ENCODE data around the gene PCSK5.

Gene PCSK5

GRCh38 chr9:75976549-75976948 lies 86.1 kb downstream of the PCSK5 start:
- DNase-seq (ENCODE audit: extremely low read depth, low read depth), result no peak
- TF ChIP-seq CTCF (IDR thresholded peaks at IDR 0.05; ENCODE audit: low read depth, low read length, missing control alignments), result no peak
- H3K4me3 ChIP-seq (replicated peaks; ENCODE audit: low read depth, low read length), result no peak overlapping the region

DNA sequence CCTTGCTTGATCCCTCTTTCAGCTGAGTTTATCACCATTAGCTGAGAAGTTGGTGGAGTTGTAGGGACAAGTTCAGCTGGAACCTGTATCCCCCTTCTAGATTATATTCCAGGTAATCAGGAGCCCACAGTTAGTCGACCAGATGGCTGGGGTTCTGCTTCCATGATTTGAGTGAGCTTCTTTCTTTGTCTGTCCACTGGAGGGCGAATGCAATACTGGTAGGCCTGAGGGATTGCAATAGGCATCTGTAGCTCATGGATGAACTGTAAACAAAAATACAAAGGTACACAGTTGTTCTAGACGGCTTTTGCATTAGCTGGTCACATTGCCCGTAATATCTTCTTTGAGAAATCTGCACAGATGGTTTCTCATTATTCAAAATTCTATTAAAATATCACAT lies 88.9 kb downstream of the PCSK5 start:
- TF ChIP-seq CTCF (IDR thresholded peaks at IDR 0.05; ENCODE audit: low read depth, low read length, missing control alignments), result peak; percentile 50
- no peak overlapping the region for H3K4me3 ChIP-seq (replicated peaks; ENCODE audit: low read depth, low read length)
- peak; percentile 6 for DNase-seq (ENCODE audit: extremely low read depth, low read depth)

DNA sequence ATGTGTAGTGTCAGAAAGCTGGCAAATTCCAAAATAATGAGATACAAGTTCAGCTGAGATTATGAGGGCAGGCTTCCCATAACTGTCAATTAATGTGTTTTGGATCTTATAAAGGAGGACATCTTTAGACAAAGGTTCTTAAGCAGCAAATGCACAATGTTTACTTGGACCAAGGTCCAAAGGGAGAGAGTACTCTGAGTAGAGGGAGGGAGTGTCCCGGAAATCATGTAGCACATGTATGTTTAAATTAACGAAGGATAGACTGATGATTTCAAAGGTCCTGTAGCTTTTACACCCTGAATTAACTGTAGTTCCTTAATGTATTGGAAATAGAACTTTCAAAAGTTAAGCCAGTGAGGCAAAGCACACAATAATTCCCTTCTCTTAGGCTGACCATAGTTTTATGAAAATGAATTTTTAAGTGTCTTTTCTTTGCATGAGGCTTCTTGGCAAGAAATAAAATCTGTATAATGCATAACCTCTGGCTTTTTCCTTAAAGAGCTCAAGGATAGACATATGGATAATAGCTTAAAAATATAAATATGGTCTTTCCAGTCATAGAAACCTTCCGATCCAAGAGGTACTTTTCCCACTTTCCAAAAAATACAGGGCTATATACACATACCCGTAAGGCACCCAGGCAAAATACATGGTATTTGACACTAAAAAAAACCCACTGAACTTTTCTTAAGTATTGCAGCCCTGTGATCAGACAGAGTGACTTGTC lies 93.0 kb downstream of the PCSK5 start:
- H3K4me3 ChIP-seq (replicated peaks; ENCODE audit: low read depth, low read length), result no peak overlapping the region
- TF ChIP-seq CTCF (IDR thresholded peaks at IDR 0.05; ENCODE audit: low read depth, low read length, missing control alignments), result no peak
- DNase-seq (ENCODE audit: extremely low read depth, low read depth), result no peak

GRCh38 chr9:75985515-75985914 lies 95.0 kb downstream of the PCSK5 start:
- DNase-seq (ENCODE audit: extremely low read depth, low read depth), result no peak
- TF ChIP-seq CTCF (IDR thresholded peaks at IDR 0.05; ENCODE audit: low read depth, low read length, missing control alignments), result no peak

DNA sequence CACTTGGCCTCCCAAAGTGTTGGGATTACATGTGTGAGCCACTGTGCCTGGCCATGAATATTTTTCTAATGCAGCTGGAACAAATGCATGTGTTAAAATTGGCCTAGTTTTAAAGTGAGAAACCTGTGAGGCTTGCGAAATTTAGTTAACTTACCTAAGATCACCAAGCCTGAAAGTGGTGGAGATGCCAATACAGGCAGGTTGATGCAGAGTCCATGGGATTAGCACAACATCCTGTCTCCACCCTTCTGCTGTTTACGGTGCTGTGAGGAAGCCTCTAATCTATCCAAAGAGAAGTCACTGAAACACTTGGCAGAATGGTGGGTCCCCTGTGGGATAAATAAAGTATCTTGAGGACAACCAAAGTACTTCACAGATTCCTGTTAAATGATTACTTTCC lies 98.2 kb downstream of the PCSK5 start:
- no peak overlapping the region for H3K4me3 ChIP-seq (replicated peaks; ENCODE audit: low read depth, low read length)
- DNase-seq (ENCODE audit: extremely low read depth, low read depth), result no peak
- no peak for TF ChIP-seq CTCF (IDR thresholded peaks at IDR 0.05; ENCODE audit: low read depth, low read length, missing control alignments)

More at GRCh38 chr9:75985515-75985914, 95.0 kb downstream of the PCSK5 start:
- no peak overlapping the region for H3K4me3 ChIP-seq (replicated peaks; ENCODE audit: low read depth, low read length)

DNA sequence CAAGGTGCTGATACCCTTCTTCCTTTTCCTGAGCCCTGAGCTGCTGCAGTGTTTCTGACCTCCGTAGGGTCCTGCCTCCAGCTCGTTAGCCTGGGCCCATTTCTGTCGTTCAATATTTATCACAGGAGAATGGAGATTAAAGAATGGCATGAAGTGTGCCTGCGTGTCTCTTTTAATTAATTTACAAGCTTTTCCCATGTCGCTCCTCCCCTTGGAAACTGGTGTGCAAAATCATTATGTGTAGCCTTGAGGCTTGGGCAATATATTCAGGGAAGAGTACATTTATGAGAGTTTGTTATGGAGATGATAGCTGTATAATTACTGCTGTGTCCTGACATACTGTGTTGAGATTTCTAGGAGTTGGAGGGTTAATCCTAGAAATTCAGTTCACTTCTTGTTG lies 99.7 kb downstream of the PCSK5 start:
- no peak overlapping the region for H3K4me3 ChIP-seq (replicated peaks; ENCODE audit: low read depth, low read length)
- no peak for TF ChIP-seq CTCF (IDR thresholded peaks at IDR 0.05; ENCODE audit: low read depth, low read length, missing control alignments)
- DNase-seq (ENCODE audit: extremely low read depth, low read depth), result no peak

All from HFF-Myc (cell line).